Stimulated activated naive CD4-positive, alpha-beta T cell treated with Interleukin-2 at 50 U/mL for 16 hours (primary cell): ENCODE measurements around the gene CATSPERE.

ENCODE experiments used
- DNase-seq: peaks from one replicate; lab custom pipeline; 2025; lab: John Stamatoyannopoulos, UW

The CATSPERE gene

GRCh38 chr1:244461245-244462071 is at the start of gene CATSPERE:
Gene CATSPERE, plus strand, starts transcription at chr1:244461273. Its CDS starts 157 bp downstream, at chr1:244461430.
- DNase-seq = peak; percentile 71

GRCh38 chr1:244412176-244412575 is 48.9 kb upstream of the CATSPERE start:
- DNase-seq = no peak

- DNase-seq = no peak
Observed at GRCh38 chr1:244413736-244414135, 47.3 kb upstream of the CATSPERE start.

GRCh38 chr1:244414543-244414942 is 46.5 kb upstream of the CATSPERE start:
- no peak for DNase-seq

- DNase-seq = no peak
Observed at GRCh38 chr1:244419024-244419423, 42.0 kb upstream of the CATSPERE start.

GRCh38 chr1:244422174-244422573 is 38.9 kb upstream of the CATSPERE start:
- DNase-seq = no peak

GRCh38 chr1:244424649-244425334 is 36.3 kb upstream of the CATSPERE start:
- DNase-seq = no peak

- DNase-seq = no peak
Observed at GRCh38 chr1:244427647-244428046, 33.4 kb upstream of the CATSPERE start.

- no peak for DNase-seq
Observed at GRCh38 chr1:244429818-244430217, 31.3 kb upstream of the CATSPERE start.

GRCh38 chr1:244431166-244431565 is 29.9 kb upstream of the CATSPERE start:
- no peak for DNase-seq

GRCh38 chr1:244435562-244436205 is 25.4 kb upstream of the CATSPERE start:
- DNase-seq = peak; percentile 29

GRCh38 chr1:244436336-244437085 is 24.6 kb upstream of the CATSPERE start:
- no peak for DNase-seq

- no peak for DNase-seq
Observed at GRCh38 chr1:244437086-244437468, 24.0 kb upstream of the CATSPERE start.

- DNase-seq = no peak
Observed at GRCh38 chr1:244439391-244440032, 21.6 kb upstream of the CATSPERE start.

- no peak for DNase-seq
Observed at GRCh38 chr1:244442850-244443249, 18.2 kb upstream of the CATSPERE start.

GRCh38 chr1:244444854-244445253 is 16.2 kb upstream of the CATSPERE start:
- DNase-seq = no peak

- DNase-seq = no peak
Observed at GRCh38 chr1:244445320-244446181, 15.5 kb upstream of the CATSPERE start.

GRCh38 chr1:244447024-244447423 is 14.0 kb upstream of the CATSPERE start:
- DNase-seq = no peak

GRCh38 chr1:244447552-244447951 is 13.5 kb upstream of the CATSPERE start:
- DNase-seq = no peak

GRCh38 chr1:244448279-244449036 is 12.6 kb upstream of the CATSPERE start:
- DNase-seq = no peak
